Prostate gland (tissue), 2 donors: ENCODE results near the gene AURKA. TPM values are rescaled to one million over a fixed set of nuclear protein-coding genes. Genes with fewer than 3 reads are reported as not detected.

ENCODE experiments used
- DNase-seq: peaks from one replicate; pipeline ENCODE4 v3.0.0-alpha.2; 2019; ENCODE audit warnings: low spot score
- H3K27ac ChIP-seq, 2 donors: fragments of 200-600 bp; sonication (generic); 2 replicates each; pipeline ENCODE4 v1.5.1; 2017 to 2019
- H3K27me3 ChIP-seq: fragments of 200-600 bp; sonication (generic); replicated peaks from 2 replicates; pipeline ENCODE4 v1.5.1; 2019; ENCODE audit not compliant: insufficient read depth
- H3K36me3 ChIP-seq, 2 donors: fragments of 200-600 bp; sonication (generic); 1 replicate in 1 of 2; 2 replicates in 1 of 2; pipeline versions ENCODE4 v1.5.1 to v1.8.1; 2017 to 2019
- H3K4me1 ChIP-seq: fragments of 200-600 bp; sonication (generic); replicated peaks from 2 replicates; pipeline ENCODE4 v1.5.1; 2019
- H3K4me3 ChIP-seq, 2 donors: fragments of 200-600 bp; sonication (generic); 2 replicates each; pipeline ENCODE4 v1.5.1; 2017 to 2019
- H3K9me3 ChIP-seq: fragments of 200-600 bp; sonication (generic); 2 replicates; pipeline ENCODE4 v1.5.1; 2017
- CTCF ChIP-seq, 4 experiments: fragments of 200-600 bp in 2 of 4; fragments of 450-650 bp in 2 of 4; sonication (generic) in 2 of 4; IDR thresholded peaks; 1 replicate in 3 of 4; 2 replicates in 1 of 4; pipeline ENCODE4 v1.5.1; 2016 to 2019; ENCODE audit warnings: antibody characterized with exemption in 4 of 4, mild to moderate bottlenecking in 2 of 4, moderate library complexity in 2 of 4
- POLR2A ChIP-seq: fragments of 450-650 bp; IDR thresholded peaks from one replicate; pipeline ENCODE4 v1.6.1; 2016; ENCODE audit warnings: antibody characterized with exemption, mild to moderate bottlenecking
- POLR2AphosphoS5 ChIP-seq: sonication (generic); formaldehyde crosslinking; IDR thresholded peaks from one replicate; pipeline ENCODE4 v1.6.1; 2017; ENCODE audit warnings: antibody characterized with exemption
- WGBS: methylation state at CpG from one replicate; pipeline ENCODE4 v1.1.5; 2018; 5-methylcytosine and 5-hydroxymethylcytosine counted together
- intact Hi-C: fragments of 100-400 bp; cut with DNase I; formaldehyde crosslinking; loops from one replicate; pipeline ENCODE4 v1.14.2; 2022
- total RNA-seq, 2 donors: library from RNA; depleted of rRNA; stranded (reverse); fragments of >200 nt; gene quantifications; one replicate each; pipeline ENCODE4 v1.1.0, GENCODE V29; 2016

The AURKA gene
- total RNA-seq, 2 donors from 2014 or later: 2.6 to 9.9 TPM

GRCh38 chr20:56324806-56325205, 67.2 kb downstream of the AURKA start:
- no peaks in the 10 kb centered on the region for H3K36me3 ChIP-seq
- intact Hi-C loops: no loop called here
- no peak overlapping the region for H3K4me3 ChIP-seq
- no peaks in the 10 kb centered on the region for H3K4me1 ChIP-seq
- TF ChIP-seq POLR2A: no peak
- no peak for TF ChIP-seq CTCF (IDR thresholded peaks at IDR 0.05)
- TF ChIP-seq POLR2AphosphoS5: no peak
- no peak overlapping the region for H3K27ac ChIP-seq
- H3K27me3 ChIP-seq: no peaks in the 10 kb centered on the region
- DNase-seq: no peak
- no peaks in the 10 kb centered on the region for H3K9me3 ChIP-seq

GRCh38 chr20:56323656-56324055, 68.4 kb downstream of the AURKA start:
- TF ChIP-seq CTCF (IDR thresholded peaks at IDR 0.05): no peak
- TF ChIP-seq POLR2A: no peak
- TF ChIP-seq POLR2AphosphoS5: no peak
- Histone ChIP-seq H3K27ac (no peak overlapping the region), H3K36me3 (no peaks in the 10 kb centered on the region), H3K27me3 (no peaks in the 10 kb centered on the region), H3K4me3 (no peak overlapping the region), H3K4me1 (no peaks in the 10 kb centered on the region), H3K9me3 (no peaks in the 10 kb centered on the region)
- WGBS: 68% methylated on average over 6 of the region's 6 CpGs
- intact Hi-C loops: no loop called here
- no peak for DNase-seq

GRCh38 chr20:56323206-56323605, 68.8 kb downstream of the AURKA start:
- intact Hi-C loops: no loop called here
- Histone ChIP-seq H3K4me1 (no peaks in the 10 kb centered on the region), H3K4me3 (no peak overlapping the region), H3K36me3 (no peaks in the 10 kb centered on the region), H3K27me3 (no peaks in the 10 kb centered on the region), H3K9me3 (no peaks in the 10 kb centered on the region), H3K27ac (no peak overlapping the region)
- no peak for TF ChIP-seq POLR2AphosphoS5
- no peak for TF ChIP-seq POLR2A
- no peak for TF ChIP-seq CTCF (IDR thresholded peaks at IDR 0.05)
- no peak for DNase-seq
- 48% methylated on average over 2 of the region's 2 CpGs for WGBS

- intact Hi-C loops: no loop called here
- H3K9me3 ChIP-seq: no peaks in the 10 kb centered on the region
- no peak overlapping the region for H3K4me3 ChIP-seq
- no peaks in the 10 kb centered on the region for H3K27me3 ChIP-seq
- no peaks in the 10 kb centered on the region for H3K36me3 ChIP-seq
- H3K4me1 ChIP-seq: no peaks in the 10 kb centered on the region
- no peak overlapping the region for H3K27ac ChIP-seq
- 42% methylated on average over 4 of the region's 4 CpGs for WGBS
- TF ChIP-seq POLR2A (no peak), CTCF (IDR thresholded peaks at IDR 0.05) (no peak), POLR2AphosphoS5 (no peak)
- no peak for DNase-seq
Measured at GRCh38 chr20:56322681-56323080, 69.3 kb downstream of the AURKA start.

Other genes with a start within 250 kb of the AURKA start
- not detected for gene MC3R, start 143.5 kb downstream of the AURKA start, total RNA-seq
- 100 to 1,000 TPM in 1 of 2 donors, 10 to 100 TPM in 1; 66.5 to 159 TPM for gene FAM210B, start 33.2 kb downstream of the AURKA start, total RNA-seq
- gene CSTF1, start 430 bp upstream of the AURKA start, total RNA-seq: 10 to 100 TPM; 35.1 to 40.2 TPM
- 1 to 10 TPM in 1 of 2 donors, under 1 TPM in 1; 0.59 to 1.2 TPM for gene CASS4, start 20.0 kb upstream of the AURKA start, total RNA-seq
- gene RTF2, start 76.4 kb upstream of the AURKA start, total RNA-seq: 10 to 100 TPM; 71.3 to 81.7 TPM
- gene FAM209A, start 132.5 kb upstream of the AURKA start, total RNA-seq: 1 to 10 TPM in 1 of 2 donors, not detected in 1; 1.6 TPM
- 1 to 10 TPM in 1 of 2 donors, not detected in 1; 7.6 TPM for gene FAM209B, start 141.0 kb upstream of the AURKA start, total RNA-seq
- 10 to 100 TPM in 1 of 2 donors, 1 to 10 TPM in 1; 9.4 to 22.4 TPM for gene TFAP2C, start 237.1 kb upstream of the AURKA start, total RNA-seq